ENCODE measurements around the gene KIFBP. TPM values are rescaled to one million over a fixed set of nuclear protein-coding genes. Genes with fewer than 3 reads are reported as not detected.

Gene KIFBP
- total and polyA plus RNA-seq, 4 donors = 10.9 to 27.9 (median 16.4) TPM

GRCh38 chr10:69047111-69047832 is 58.7 kb downstream of the KIFBP start:
- Histone ChIP-seq H3K4me1 (ENCODE audit: control insufficient read depth in 5 of 5, insufficient read depth in 5 of 5, low read length in 5 of 5) (no peaks in the 10 kb centered on the region), H3K4me3 (no peak overlapping the region), H3K9me3 (ENCODE audit: control insufficient read depth in 4 of 4, insufficient read depth in 3 of 4, low read length in 3 of 4) (peaks cover 0 to 1% (median 0%) of the 10 kb centered on the region in 4 donors), H3K36me3 (ENCODE audit: control insufficient read depth in 4 of 4, insufficient read depth in 4 of 4, low read length in 4 of 4) (no peaks in the 10 kb centered on the region), H3K9ac (ENCODE audit: insufficient read depth in 1 of 2, low read length in 2 of 2) (no peak overlapping the region), H3K27ac (ENCODE audit: low read depth in 1 of 2, low read length in 1 of 2) (peak overlapping the region in 1 of 2 donors; percentile 1), H3K27me3 (ENCODE audit: control insufficient read depth in 3 of 3, insufficient read depth in 3 of 3, low read length in 2 of 3) (no peaks in the 10 kb centered on the region)
- no peak for TF ChIP-seq CTCF (IDR thresholded peaks at IDR 0.05; ENCODE audit: control extremely low read depth, extremely low read depth)
- ATAC-seq (ENCODE audit: insufficient read depth, low FRiP score) (no peak), DNase-seq (no peak)
- 74 to 75% methylated on average over 4 of the region's 4 CpGs for WGBS, 2 donors

GRCh38 chr10:69048103-69048502 is 59.5 kb downstream of the KIFBP start:
- peak overlapping the region in 1 of 2 donors; percentile 82 for H3K27ac ChIP-seq (ENCODE audit: low read depth in 1 of 2, low read length in 1 of 2)
- DNase-seq = peak in 2 of 3 donors; percentile 20 to 25

GRCh38 chr10:69049566-69049961 is 61.0 kb downstream of the KIFBP start:
- Histone ChIP-seq H3K4me1 (ENCODE audit: control insufficient read depth in 5 of 5, insufficient read depth in 5 of 5, low read length in 5 of 5) (no peaks in the 10 kb centered on the region), H3K27ac (ENCODE audit: low read depth in 1 of 2, low read length in 1 of 2) (no peak overlapping the region), H3K27me3 (ENCODE audit: control insufficient read depth in 3 of 3, insufficient read depth in 3 of 3, low read length in 2 of 3) (no peaks in the 10 kb centered on the region), H3K9ac (ENCODE audit: insufficient read depth in 1 of 2, low read length in 2 of 2) (no peak overlapping the region), H3K36me3 (ENCODE audit: control insufficient read depth in 4 of 4, insufficient read depth in 4 of 4, low read length in 4 of 4) (no peaks in the 10 kb centered on the region), H3K4me3 (no peak overlapping the region), H3K9me3 (ENCODE audit: control insufficient read depth in 4 of 4, insufficient read depth in 3 of 4, low read length in 3 of 4) (no peaks in the 10 kb centered on the region)
- TF ChIP-seq CTCF (IDR thresholded peaks at IDR 0.05; ENCODE audit: control extremely low read depth, extremely low read depth) = no peak
- WGBS, 2 donors = 39 to 67% methylated on average over 6 of the region's 6 CpGs
- ATAC-seq (ENCODE audit: insufficient read depth, low FRiP score) (no peak), DNase-seq (no peak)

More at GRCh38 chr10:69048103-69048502, 59.5 kb downstream of the KIFBP start:
- peaks cover 0 to 1% (median 0%) of the 10 kb centered on the region in 4 donors for H3K9me3 ChIP-seq (ENCODE audit: control insufficient read depth in 4 of 4, insufficient read depth in 3 of 4, low read length in 3 of 4)
- H3K36me3 ChIP-seq (ENCODE audit: control insufficient read depth in 4 of 4, insufficient read depth in 4 of 4, low read length in 4 of 4) = no peaks in the 10 kb centered on the region
- 39 to 44% methylated on average over 8 of the region's 8 CpGs for WGBS, 2 donors
- H3K4me1 ChIP-seq (ENCODE audit: control insufficient read depth in 5 of 5, insufficient read depth in 5 of 5, low read length in 5 of 5) = no peaks in the 10 kb centered on the region
- no peak for TF ChIP-seq CTCF (IDR thresholded peaks at IDR 0.05; ENCODE audit: control extremely low read depth, extremely low read depth)
- H3K9ac ChIP-seq (ENCODE audit: insufficient read depth in 1 of 2, low read length in 2 of 2) = no peak overlapping the region
- H3K27me3 ChIP-seq (ENCODE audit: control insufficient read depth in 3 of 3, insufficient read depth in 3 of 3, low read length in 2 of 3) = no peaks in the 10 kb centered on the region
- ATAC-seq (ENCODE audit: insufficient read depth, low FRiP score) = peak; percentile 69
- H3K4me3 ChIP-seq = no peak overlapping the region
